Subcutaneous adipose tissue (tissue), 4 donors: ENCODE measurements around the gene EPHA2. TPM values are rescaled to one million over a fixed set of nuclear protein-coding genes. Genes with fewer than 3 reads are reported as not detected.

ENCODE experiments used
- CTCF ChIP-seq: fragments of 450-650 bp; IDR thresholded peaks from one replicate; pipeline ENCODE4 v1.5.1; 2016; ENCODE audit warnings: low read depth, mild to moderate bottlenecking, control low read depth, antibody characterized with exemption, moderate library complexity
- total RNA-seq, 4 donors: library from RNA; depleted of rRNA; stranded (reverse); fragments of >200 nt; gene quantifications; one replicate each; pipeline ENCODE4 v1.1.0, GENCODE V29; 2016

EPHA2 gene
- total RNA-seq, 4 donors from 2014 or later = 3.6 to 20.3 (median 7.3) TPM

DNA sequence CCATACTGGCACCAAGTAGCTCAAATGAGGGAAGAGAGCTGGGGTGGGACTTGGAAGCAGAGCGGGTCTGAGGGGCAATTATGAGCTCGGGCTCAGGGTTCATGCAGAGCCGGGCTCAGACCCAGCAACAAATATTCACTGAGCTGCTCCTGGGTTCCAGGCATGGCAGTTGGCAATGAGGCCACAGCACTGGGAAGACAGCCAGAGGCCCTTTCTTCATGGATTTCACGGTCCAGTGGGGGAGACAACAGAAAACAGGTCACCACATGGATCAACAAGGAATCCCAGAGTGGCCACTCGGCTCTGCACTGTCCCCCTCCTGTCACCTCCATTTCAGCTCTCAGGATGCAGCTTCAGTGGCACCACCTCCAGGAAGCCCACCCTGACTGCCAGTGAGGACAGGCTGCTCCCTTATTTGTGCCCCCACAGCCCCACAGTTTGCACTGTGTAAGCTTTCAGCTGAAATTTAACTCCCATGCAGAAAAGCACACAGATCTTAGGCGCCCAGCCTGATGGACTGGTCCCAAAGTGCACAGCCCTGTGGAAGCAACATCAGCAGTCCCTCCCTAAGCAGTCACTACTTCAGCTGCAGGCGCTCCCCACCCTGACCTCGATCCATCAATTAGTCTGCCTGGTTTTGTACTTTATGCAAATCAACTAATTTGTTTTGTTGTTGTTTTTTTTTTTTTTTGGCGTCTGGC lies 34.2 kb upstream of the EPHA2 start:
- TF ChIP-seq CTCF = no peak

GRCh38 chr1:16189003-16189402 lies 33.1 kb upstream of the EPHA2 start:
- no peak for TF ChIP-seq CTCF

DNA sequence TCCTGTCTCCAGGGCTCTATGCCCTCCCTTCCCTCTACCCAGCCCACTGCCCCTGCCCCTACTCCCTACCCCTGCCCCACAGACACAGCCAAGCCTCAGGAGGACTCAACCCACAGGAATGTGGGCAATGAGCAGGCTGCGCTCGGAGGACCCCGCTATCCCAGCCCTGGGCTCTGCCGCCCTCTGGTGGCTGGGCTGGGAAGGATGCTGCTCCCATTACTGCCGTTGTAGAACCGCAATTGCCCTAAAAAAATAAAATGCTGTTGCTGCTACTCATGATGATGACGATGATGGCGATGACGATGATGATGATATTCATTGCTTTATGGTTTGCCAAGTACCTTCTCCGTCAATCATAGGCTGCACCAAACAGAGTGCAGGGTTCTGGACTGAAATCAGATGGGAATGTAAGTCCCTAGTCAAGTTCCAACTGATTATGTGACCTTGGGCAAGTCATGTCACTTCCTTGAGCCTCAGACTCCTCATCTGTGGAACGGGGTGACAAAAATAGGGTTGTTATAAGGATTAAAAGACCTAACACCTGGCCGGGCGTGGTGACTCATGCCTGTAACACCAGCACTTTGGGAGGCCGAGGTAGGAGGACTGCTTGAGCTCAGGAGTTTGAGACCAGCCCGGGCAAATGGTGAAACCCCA lies 32.0 kb upstream of the EPHA2 start:
- TF ChIP-seq CTCF = no peak

- TF ChIP-seq CTCF = no peak
Observed at GRCh38 chr1:16186655-16187235, 30.9 kb upstream of the EPHA2 start.

- TF ChIP-seq CTCF = no peak
Observed at GRCh38 chr1:16184557-16185303, 28.9 kb upstream of the EPHA2 start.

- TF ChIP-seq CTCF = no peak
Observed at GRCh38 chr1:16183765-16184556, 28.1 kb upstream of the EPHA2 start.
